Lung microvascular endothelial cell (primary cell): Measurements from ENCODE around the gene SLC50A1. TPM values are rescaled to one million over a fixed set of nuclear protein-coding genes. Genes with fewer than 3 reads are reported as not detected.

Experiments used
- DNase-seq, 2 donors: peaks; one replicate each; pipeline versions ENCODE4 v3.0.0 to v3.0.0-alpha.2; 2010; ENCODE audit warnings: low read depth in 2 of 2
- total RNA-seq: library from RNA; depleted of rRNA; stranded (reverse); fragments of >200 nt; gene quantifications from 2 replicates; pipeline ENCODE4 v1.2.1, GENCODE V29; 2014

Gene SLC50A1
- total RNA-seq, 1 donor from 2014 or later = 36.9 TPM

GRCh38 chr1:155170101-155170785, 34.6 kb downstream of the SLC50A1 start:
- no peak for DNase-seq

- no peak for DNase-seq
Measured at GRCh38 chr1:155170806-155171205, 35.2 kb downstream of the SLC50A1 start.

GRCh38 chr1:155171836-155172731, 36.4 kb downstream of the SLC50A1 start:
- no peak for DNase-seq

- DNase-seq = peak; percentile 96 to 97
Measured at GRCh38 chr1:155172732-155173477, 37.3 kb downstream of the SLC50A1 start, which contains the start of gene KRTCAP2. KRTCAP2 (minus strand) TSS chr1:155173304; CDS start chr1:155173224, 80 bp downstream.

GRCh38 chr1:155173478-155174323, 38.0 kb downstream of the SLC50A1 start, which contains the start of gene TRIM46:
TRIM46 (plus strand) TSS chr1:155173849; CDS start chr1:155173967, 118 bp downstream.
- peak; percentile 49 to 57 for DNase-seq

GRCh38 chr1:155174324-155175280, 39.0 kb downstream of the SLC50A1 start:
- DNase-seq = peak; percentile 28 to 39

- DNase-seq = no peak
Measured at GRCh38 chr1:155175281-155175926, 39.8 kb downstream of the SLC50A1 start.

GRCh38 chr1:155175927-155176371, 40.3 kb downstream of the SLC50A1 start:
- no peak for DNase-seq

- DNase-seq = peak; percentile 71 to 76
Measured at GRCh38 chr1:155176544-155177071, 41.0 kb downstream of the SLC50A1 start.

- no peak for DNase-seq
Measured at GRCh38 chr1:155177192-155177917, 41.7 kb downstream of the SLC50A1 start.

GRCh38 chr1:155177918-155178281, 42.2 kb downstream of the SLC50A1 start:
- no peak for DNase-seq

GRCh38 chr1:155178441-155179111, 42.9 kb downstream of the SLC50A1 start:
- no peak for DNase-seq

- no peak for DNase-seq
Measured at GRCh38 chr1:155179112-155180031, 43.7 kb downstream of the SLC50A1 start.

- DNase-seq = no peak
Measured at GRCh38 chr1:155181371-155182051, 45.9 kb downstream of the SLC50A1 start.

GRCh38 chr1:155182052-155182550, 46.4 kb downstream of the SLC50A1 start:
- no peak for DNase-seq

GRCh38 chr1:155183775-155184221, 48.1 kb downstream of the SLC50A1 start:
- no peak for DNase-seq
